AG04450 (cell line): ENCODE data around the gene KRTAP10-8. TPM values are rescaled to one million over a fixed set of nuclear protein-coding genes. Genes with fewer than 3 reads are reported as not detected.

Experiments used
- CTCF ChIA-PET: fragments of 300-600, 350-600 bp; formaldehyde crosslinking; extraction: SDS; loops from one replicate; lab custom pipeline; 2022; ENCODE audit warnings: antibody characterized with exemption, inconsistent platforms; lab: Charles Lee
- POLR2A ChIA-PET: fragments of 350-600 bp; formaldehyde crosslinking; extraction: SDS; loops from one replicate; lab custom pipeline; 2021; ENCODE audit warnings: antibody characterized with exemption, inconsistent platforms; lab: Yijun Ruan, JAX
- DNase-seq: peaks from one replicate; pipeline ENCODE4 v3.0.0-alpha.2; 2011; ENCODE audit warnings: low read depth, low spot score
- H3K27ac ChIP-seq: one replicate; pipeline ENCODE4 v1.5.1; 2012; ENCODE audit warnings: low read depth, low read length, control low read depth
- H3K27me3 ChIP-seq: one replicate; pipeline ENCODE4 v1.6.0; 2012; ENCODE audit warnings: low read length; ENCODE audit not compliant: control insufficient read depth, insufficient read depth
- H3K4me3 ChIP-seq: 2 replicates; pipeline ENCODE4 v1.5.1; 2011; ENCODE audit warnings: mild to moderate bottlenecking, low read depth, low read length, control low read depth
- H3K9me3 ChIP-seq: 2 replicates; pipeline ENCODE4 v1.5.1; 2012; ENCODE audit warnings: low read length; ENCODE audit not compliant: control insufficient read depth, insufficient read depth
- CTCF ChIP-seq: IDR thresholded peaks from 2 replicates; pipeline ENCODE4 v1.5.1; 2011; ENCODE audit warnings: low read depth, low read length, control low read depth, inconsistent platforms
- polyA plus RNA-seq: library from polyadenylated mRNA; depleted of rRNA; stranded (reverse); fragments of >200 nt; gene quantifications from 2 replicates; pipeline ENCODE4 v1.2.3, GENCODE V29; 2011

The KRTAP10-8 gene
- polyA plus RNA-seq, 1 experiment: not detected

- TF ChIP-seq CTCF: no peak
- H3K4me3 ChIP-seq: no peak overlapping the region
- POLR2A ChIA-PET: no interaction called here
- CTCF ChIA-PET: interaction anchor here (0.5 kb wide), 1 partner anchor 52 kb away, joined by 5 read pairs; no protein-coding TSS in a partner anchor
- H3K27ac ChIP-seq: no peak overlapping the region
- H3K27me3 ChIP-seq: no peaks in the 10 kb centered on the region
- H3K9me3 ChIP-seq: peaks cover 30% of the 10 kb centered on the region
- DNase-seq: no peak
These were observed 28.6 kb upstream of the KRTAP10-8 start for GRCh38 chr21:44583089-44583799.

- peaks cover 25% of the 10 kb centered on the region for H3K9me3 ChIP-seq
- H3K4me3 ChIP-seq: no peak overlapping the region
- H3K27me3 ChIP-seq: no peaks in the 10 kb centered on the region
- no peak for TF ChIP-seq CTCF
- POLR2A ChIA-PET: no interaction called here
- CTCF ChIA-PET: interaction anchor here (0.5 kb wide), 1 partner anchor 52 kb away, joined by 5 read pairs; no protein-coding TSS in a partner anchor
- H3K27ac ChIP-seq: no peak overlapping the region
- DNase-seq: no peak
These were observed 28.1 kb upstream of the KRTAP10-8 start for GRCh38 chr21:44583800-44584147.

- no peak for TF ChIP-seq CTCF
- ChIA-PET POLR2A (no interaction called here), CTCF (no interaction called here)
- no peak for DNase-seq
- no peak overlapping the region for H3K27ac ChIP-seq
- H3K4me3 ChIP-seq: no peak overlapping the region
- H3K9me3 ChIP-seq: peaks cover 6% of the 10 kb centered on the region
- no peaks in the 10 kb centered on the region for H3K27me3 ChIP-seq
These were observed 26.0 kb upstream of the KRTAP10-8 start for GRCh38 chr21:44585892-44586291.

GRCh38 chr21:44589094-44589493, 22.8 kb upstream of the KRTAP10-8 start:
- Histone ChIP-seq H3K27ac (no peak overlapping the region), H3K4me3 (no peak overlapping the region), H3K9me3 (no peaks in the 10 kb centered on the region; the same call in 1 of the 2 replicates), H3K27me3 (peaks cover 8% of the 10 kb centered on the region)
- no peak for TF ChIP-seq CTCF
- ChIA-PET CTCF (no interaction called here), POLR2A (no interaction called here)
- DNase-seq: no peak

- ChIA-PET POLR2A (no interaction called here), CTCF (no interaction called here)
- H3K4me3 ChIP-seq: no peak overlapping the region
- peaks cover 10% of the 10 kb centered on the region for H3K27me3 ChIP-seq
- no peak overlapping the region for H3K27ac ChIP-seq
- no peak for TF ChIP-seq CTCF
- no peak for DNase-seq
- H3K9me3 ChIP-seq: no peaks in the 10 kb centered on the region; the same call in 1 of the 2 replicates
These were observed 22.1 kb upstream of the KRTAP10-8 start for GRCh38 chr21:44589586-44590305.
